Epithelial cell of prostate (primary cell): ENCODE data around the gene CALM1.

Experiments
- DNase-seq: peaks from one replicate; pipeline ENCODE4 v3.0.0-alpha.2; 2011; ENCODE audit warnings: low read depth, low spot score
- H3K27ac ChIP-seq: fragments of 450-650 bp; 2 replicates; pipeline ENCODE4 v1.5.1; 2017; ENCODE audit warnings: mild to moderate bottlenecking

CALM1 gene

GRCh38 chr14:90406384-90406798, 9.6 kb downstream of the CALM1 start:
- no peak for DNase-seq
- H3K27ac ChIP-seq = peak overlapping the region; percentile 17

DNA sequence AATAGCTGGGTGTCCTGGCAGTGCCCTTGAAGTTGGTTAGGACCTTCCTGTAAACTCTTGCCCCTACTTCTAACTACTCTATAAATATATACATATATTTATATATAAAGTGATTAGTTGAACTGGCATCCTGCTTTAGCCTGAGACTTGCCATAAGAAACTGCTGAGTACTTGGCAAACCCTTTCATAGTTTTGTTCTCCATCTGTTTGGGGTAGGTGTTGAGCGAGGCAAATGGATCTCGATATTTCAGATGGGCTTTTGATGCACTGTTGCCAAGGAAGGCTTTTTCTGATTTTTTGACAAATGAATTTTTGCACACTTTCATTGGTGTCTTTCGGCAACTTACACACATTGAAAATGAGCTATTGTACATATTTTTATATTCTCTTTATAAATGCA, 10.4 kb downstream of the CALM1 start:
- DNase-seq = no peak
- H3K27ac ChIP-seq = no peak overlapping the region

GRCh38 chr14:90408713-90409112, 11.9 kb downstream of the CALM1 start:
- H3K27ac ChIP-seq = peak overlapping the region; percentile 54

DNA sequence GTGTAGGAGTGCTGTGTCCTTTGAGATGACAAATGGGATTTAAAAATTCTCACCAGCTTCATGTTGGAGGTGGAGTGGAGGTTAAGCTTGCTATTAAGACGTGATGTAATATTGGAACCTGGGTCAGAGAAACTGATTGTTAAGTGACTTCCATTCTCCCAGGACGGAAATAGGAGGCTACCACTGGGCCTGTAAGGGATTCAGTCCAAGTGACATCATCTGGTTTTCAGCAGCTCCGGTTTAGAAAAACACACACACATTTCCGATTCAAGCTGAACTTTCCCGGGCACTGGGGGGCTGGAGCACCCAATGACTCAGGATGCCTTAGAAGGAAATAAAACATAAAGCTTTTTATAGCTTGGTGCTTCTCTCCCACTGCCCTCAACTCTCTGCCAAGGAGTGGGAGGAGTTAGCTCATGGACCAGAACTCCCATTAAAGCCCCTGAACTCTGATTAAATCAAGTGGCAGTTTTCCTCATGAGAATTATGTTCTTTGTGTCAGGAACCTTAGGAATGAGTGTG, 12.4 kb downstream of the CALM1 start:
- peak overlapping the region; percentile 54 for H3K27ac ChIP-seq
- peak; percentile 51 for DNase-seq

More at GRCh38 chr14:90408713-90409112, 11.9 kb downstream of the CALM1 start:
- no peak for DNase-seq

GRCh38 chr14:90412058-90412457, 15.2 kb downstream of the CALM1 start:
- no peak overlapping the region for H3K27ac ChIP-seq

GRCh38 chr14:90416720-90417119, 19.9 kb downstream of the CALM1 start:
- DNase-seq = no peak
- H3K27ac ChIP-seq = no peak overlapping the region

More at GRCh38 chr14:90412058-90412457, 15.2 kb downstream of the CALM1 start:
- DNase-seq = no peak

GRCh38 chr14:90418053-90418452, 21.2 kb downstream of the CALM1 start:
- no peak overlapping the region for H3K27ac ChIP-seq
- no peak for DNase-seq

- peak overlapping the region; percentile 64 for H3K27ac ChIP-seq
- peak; percentile 89 for DNase-seq
These were observed 22.4 kb downstream of the CALM1 start for GRCh38 chr14:90419200-90419599.

DNA sequence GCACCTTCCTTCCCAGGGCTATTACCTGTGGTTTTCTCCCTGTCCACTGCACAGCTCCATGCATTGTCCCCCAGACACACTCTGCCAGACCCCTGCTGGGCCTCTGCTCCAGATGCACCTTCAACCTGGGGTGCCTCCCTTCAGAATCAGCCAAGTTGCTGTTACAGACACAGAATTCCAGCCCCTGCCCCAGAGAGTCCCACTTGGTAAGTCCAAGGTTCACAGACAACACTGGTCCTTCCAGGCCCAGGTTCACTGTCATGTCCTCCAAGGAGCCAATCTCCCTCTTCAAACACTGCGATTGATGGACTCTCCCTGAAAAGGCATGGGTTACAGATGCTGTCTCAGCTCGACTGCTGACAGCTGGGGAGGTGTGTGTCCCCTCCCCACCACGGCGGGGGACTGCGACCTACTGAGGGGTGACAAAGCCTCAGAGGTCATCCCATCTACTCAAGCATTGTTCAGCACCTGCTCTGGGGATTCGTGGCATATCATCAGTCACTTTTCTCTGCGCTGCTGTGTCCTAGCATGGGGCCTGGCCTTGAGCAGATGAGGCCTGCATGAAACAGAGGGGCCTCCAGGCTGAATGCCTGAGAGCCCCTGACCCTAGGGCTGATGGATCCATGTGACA, 24.3 kb downstream of the CALM1 start:
- no peak overlapping the region for H3K27ac ChIP-seq
- DNase-seq = no peak

DNA sequence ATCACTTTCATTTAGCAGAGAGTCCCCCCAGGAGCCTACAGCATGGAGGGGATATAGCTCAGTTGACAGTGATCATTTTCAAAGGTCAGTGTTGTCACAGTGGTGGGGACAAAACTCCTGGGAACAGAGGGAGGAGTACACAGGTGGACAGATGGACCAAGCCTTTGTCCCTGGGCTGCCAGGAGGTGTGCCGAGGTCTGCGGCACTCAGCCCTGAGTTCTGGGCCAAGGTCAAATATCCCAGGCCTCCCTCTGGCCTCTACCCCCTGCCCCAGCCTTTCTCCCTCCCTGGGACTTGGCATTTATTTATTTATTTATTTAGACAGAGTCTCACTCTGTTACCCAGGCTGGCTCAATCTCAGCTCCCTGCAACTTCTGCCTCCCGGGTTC, 24.8 kb downstream of the CALM1 start:
- no peak overlapping the region for H3K27ac ChIP-seq
- no peak for DNase-seq

GRCh38 chr14:90423166-90423565, 26.3 kb downstream of the CALM1 start:
- no peak overlapping the region for H3K27ac ChIP-seq
- no peak for DNase-seq

DNA sequence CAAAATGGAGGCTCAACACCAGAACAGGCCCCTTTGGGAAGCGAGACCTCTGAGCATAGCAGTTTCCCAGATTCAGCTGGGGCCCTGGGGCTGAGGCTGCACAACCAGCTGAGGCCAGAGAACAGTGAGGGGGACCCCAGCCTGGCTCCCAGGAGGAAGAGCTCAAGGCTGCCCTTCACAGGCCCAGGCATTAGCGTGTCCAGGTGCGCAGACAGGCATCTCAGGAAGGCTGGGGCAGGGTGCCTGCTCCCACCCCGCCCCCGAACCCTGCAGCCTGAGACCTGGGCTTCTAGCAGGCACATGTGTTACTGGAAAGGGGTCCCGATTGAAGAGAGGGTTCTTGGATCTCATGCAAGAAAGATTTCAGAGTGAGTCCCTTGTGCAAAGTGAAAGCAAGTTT, 27.2 kb downstream of the CALM1 start:
- H3K27ac ChIP-seq = no peak overlapping the region
- no peak for DNase-seq

DNA sequence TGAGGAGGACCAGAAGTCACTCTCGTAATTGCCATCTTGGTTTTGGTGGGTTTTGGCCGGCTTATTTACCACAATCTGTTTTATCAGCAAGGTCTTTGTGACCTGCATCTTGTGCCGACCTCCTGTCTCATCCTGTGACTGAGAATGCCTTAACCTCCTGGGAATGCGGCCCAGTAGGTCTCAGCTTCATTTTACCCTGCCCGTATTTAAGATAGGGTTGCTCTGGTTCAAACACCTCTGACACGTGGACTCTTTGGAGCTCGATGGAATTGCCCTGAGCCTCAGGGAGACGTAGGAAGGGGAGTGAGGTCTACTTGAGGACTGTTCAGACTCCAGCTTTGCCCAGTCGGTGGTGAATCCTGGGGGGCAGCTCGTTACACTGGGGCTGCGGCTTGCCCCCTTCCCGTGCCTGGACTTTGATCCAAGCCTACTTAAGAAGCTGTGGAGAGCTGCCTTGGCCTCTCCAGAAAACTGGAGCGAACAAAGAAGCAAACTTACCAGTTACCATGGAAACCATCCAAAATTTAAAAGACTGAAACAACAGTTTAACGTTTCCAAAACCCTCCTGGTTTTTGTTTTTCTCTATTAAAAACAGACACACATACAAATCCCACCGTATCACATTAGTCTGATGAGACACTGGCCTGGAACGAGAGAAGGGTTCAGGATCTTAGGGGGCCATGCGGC, 28.0 kb downstream of the CALM1 start:
- no peak for DNase-seq
- H3K27ac ChIP-seq = no peak overlapping the region

GRCh38 chr14:90425373-90425879, 28.6 kb downstream of the CALM1 start:
- no peak overlapping the region for H3K27ac ChIP-seq
- no peak for DNase-seq

GRCh38 chr14:90426031-90426540, 29.3 kb downstream of the CALM1 start:
- DNase-seq = no peak
- H3K27ac ChIP-seq = no peak overlapping the region

DNA sequence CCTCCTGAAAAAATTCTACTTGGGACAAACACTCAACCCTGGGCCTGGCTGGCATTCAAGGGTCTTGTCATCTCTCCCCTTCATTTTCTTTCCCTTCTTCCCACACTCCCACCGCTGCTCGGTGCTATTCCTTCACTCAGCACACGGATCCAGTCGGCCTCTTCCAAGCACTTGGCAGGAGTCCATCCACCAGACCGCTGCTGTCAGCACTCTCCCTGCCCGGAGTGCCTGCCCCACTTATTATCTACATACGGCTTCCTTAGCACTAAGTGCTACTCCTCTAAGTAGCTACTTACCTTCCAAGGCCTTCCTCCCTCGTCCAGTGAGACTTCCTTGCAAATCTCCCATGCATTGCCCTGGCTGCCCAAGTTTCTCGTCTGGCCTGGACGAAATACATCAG, 29.8 kb downstream of the CALM1 start:
- no peak overlapping the region for H3K27ac ChIP-seq
- DNase-seq = no peak

DNA sequence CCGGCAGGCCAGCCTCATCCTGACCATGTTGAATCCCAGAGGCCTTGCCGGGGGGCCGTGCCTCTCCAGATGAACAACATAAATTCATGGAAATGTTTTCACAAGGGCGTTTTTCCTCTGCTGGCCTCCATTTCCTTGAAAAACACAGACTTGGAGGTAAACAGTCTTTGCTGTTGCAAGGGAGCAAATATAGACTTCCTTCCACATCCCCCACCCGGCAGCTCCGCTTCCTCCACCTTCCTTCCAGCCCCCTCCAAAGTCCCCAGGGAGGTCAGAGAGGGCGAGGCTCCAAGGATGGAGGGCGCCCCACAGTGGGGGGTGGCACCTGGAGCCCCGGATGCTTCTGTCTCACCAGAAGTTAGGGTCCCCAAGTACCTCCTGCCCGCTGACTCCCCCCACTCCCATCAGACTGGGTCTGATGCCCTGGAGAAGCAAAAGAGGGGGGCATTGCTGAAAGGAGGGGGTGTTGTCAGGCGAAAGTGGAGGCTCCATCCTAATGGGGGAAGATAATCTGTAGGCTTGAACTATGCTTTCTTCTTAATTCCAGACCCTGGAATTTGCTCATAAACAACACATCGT, 31.1 kb downstream of the CALM1 start:
- no peak for DNase-seq
- H3K27ac ChIP-seq = no peak overlapping the region

DNA sequence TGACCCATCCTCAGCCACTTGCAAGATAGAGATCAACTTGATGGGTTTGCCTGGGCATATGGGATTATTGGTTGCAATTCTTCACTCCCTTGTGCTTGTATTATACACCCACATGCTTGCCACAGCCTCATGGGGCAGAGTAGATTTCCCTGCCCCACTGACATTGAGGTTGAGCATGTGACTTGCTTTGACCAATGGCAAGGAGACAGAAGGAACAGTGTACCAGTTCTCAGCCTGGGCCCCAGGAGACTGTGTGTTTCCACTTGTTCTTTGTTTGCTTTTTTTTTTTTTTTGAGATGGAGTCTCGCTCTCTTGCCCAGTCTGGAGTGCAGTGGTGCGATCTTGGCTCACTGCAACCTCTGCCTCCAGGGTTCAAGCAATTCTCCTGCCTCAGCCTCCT, 31.8 kb downstream of the CALM1 start:
- DNase-seq = no peak
- no peak overlapping the region for H3K27ac ChIP-seq

- no peak for DNase-seq
These were observed 32.4 kb downstream of the CALM1 start for GRCh38 chr14:90429236-90429635.

DNA sequence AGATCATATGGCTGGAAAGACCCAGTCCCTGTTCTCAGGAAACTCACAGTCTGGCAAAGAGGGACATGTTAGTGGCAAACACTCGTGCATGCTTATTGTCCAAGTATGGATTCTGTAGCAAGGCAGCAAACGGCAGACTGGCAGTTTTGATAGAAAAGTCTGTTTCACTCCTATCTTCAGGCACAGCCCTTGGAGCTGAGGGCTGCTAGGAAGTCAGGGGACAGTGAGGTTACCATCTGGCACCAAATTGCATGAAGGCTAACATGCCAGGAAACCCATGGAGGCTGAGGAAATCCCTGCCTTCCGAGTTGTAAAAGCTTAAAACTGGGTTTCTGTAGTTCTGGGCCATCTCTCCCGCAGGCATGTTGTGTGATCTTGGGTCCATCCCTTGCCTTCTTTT, 32.9 kb downstream of the CALM1 start:
- no peak for DNase-seq
- no peak overlapping the region for H3K27ac ChIP-seq

More at GRCh38 chr14:90429236-90429635, 32.4 kb downstream of the CALM1 start:
- H3K27ac ChIP-seq = no peak overlapping the region
